Activated gamma-delta T cell treated with Interleukin-2 at 50 U/mL for 16 hours (primary cell): ENCODE results near the gene ZCCHC7.
"Not testable (repeated sequence)": the region's sequence is repeated elsewhere in the genome, so short reads cannot be mapped to it uniquely, and the experiment has no call there.

Experiments used
- DNase-seq: peaks from one replicate; pipeline ENCODE4 v3.0.0-alpha.2; 2020

ZCCHC7 gene

GRCh38 chr9:37121881-37122280 lies 1.5 kb downstream of the ZCCHC7 start:
- DNase-seq, result no peak

GRCh38 chr9:37126214-37126788 lies 5.9 kb downstream of the ZCCHC7 start:
- no peak for DNase-seq

GRCh38 chr9:37127018-37127417 lies 6.6 kb downstream of the ZCCHC7 start:
- DNase-seq, result no peak

- no peak for DNase-seq
Measured at GRCh38 chr9:37128051-37128450, 7.7 kb downstream of the ZCCHC7 start.

GRCh38 chr9:37134166-37134565 lies 13.8 kb downstream of the ZCCHC7 start:
- no peak for DNase-seq

GRCh38 chr9:37141015-37141414 lies 20.6 kb downstream of the ZCCHC7 start:
- DNase-seq, result no peak

- DNase-seq, result no peak
Measured at GRCh38 chr9:37144762-37145161, 24.4 kb downstream of the ZCCHC7 start.

GRCh38 chr9:37146410-37146809 lies 26.0 kb downstream of the ZCCHC7 start:
- DNase-seq, result no peak

- DNase-seq, result no peak
Measured at GRCh38 chr9:37148181-37148580, 27.8 kb downstream of the ZCCHC7 start.

GRCh38 chr9:37149666-37150308 lies 29.4 kb downstream of the ZCCHC7 start:
- no peak for DNase-seq

- no peak for DNase-seq
Measured at GRCh38 chr9:37150415-37150814, 30.0 kb downstream of the ZCCHC7 start.

- DNase-seq, result no peak
Measured at GRCh38 chr9:37151812-37152211, 31.4 kb downstream of the ZCCHC7 start.

GRCh38 chr9:37152365-37152764 lies 32.0 kb downstream of the ZCCHC7 start:
- DNase-seq, result no peak

GRCh38 chr9:37155601-37156000 lies 35.2 kb downstream of the ZCCHC7 start:
- no peak for DNase-seq

GRCh38 chr9:37156205-37156604 lies 35.8 kb downstream of the ZCCHC7 start:
- DNase-seq, result no peak

- DNase-seq, result no peak
Measured at GRCh38 chr9:37156781-37157356, 36.5 kb downstream of the ZCCHC7 start.

GRCh38 chr9:37157726-37158377 lies 37.5 kb downstream of the ZCCHC7 start:
- DNase-seq, result no peak

GRCh38 chr9:37163299-37163698 lies 42.9 kb downstream of the ZCCHC7 start:
- no peak for DNase-seq

GRCh38 chr9:37164335-37164734 lies 44.0 kb downstream of the ZCCHC7 start:
- not testable (repeated sequence) for DNase-seq

GRCh38 chr9:37165644-37166043 lies 45.3 kb downstream of the ZCCHC7 start:
- no peak for DNase-seq

- no peak for DNase-seq
Measured at GRCh38 chr9:37167456-37168047, 47.2 kb downstream of the ZCCHC7 start.

- DNase-seq, result no peak
Measured at GRCh38 chr9:37172557-37172956, 52.2 kb downstream of the ZCCHC7 start.

- DNase-seq, result no peak
Measured at GRCh38 chr9:37174247-37174646, 53.9 kb downstream of the ZCCHC7 start.

- DNase-seq, result no peak
Measured at GRCh38 chr9:37178742-37179141, 58.4 kb downstream of the ZCCHC7 start.
